Mucosa of rectum (tissue), 2 donors: Measurements from ENCODE around the gene WHAMM.

Experiments
- H3K27ac ChIP-seq, 2 donors: one replicate each; pipeline ENCODE4 v1.7.0; 2013; ENCODE audit warnings: inconsistent platforms in 2 of 2, low read depth in 2 of 2, low read length in 2 of 2
- H3K27me3 ChIP-seq, 2 donors: one replicate each; pipeline ENCODE4 v1.7.0; 2013; ENCODE audit warnings: low read length in 2 of 2; ENCODE audit not compliant: control insufficient read depth in 2 of 2, insufficient read depth in 2 of 2
- H3K36me3 ChIP-seq, 2 donors: one replicate each; pipeline ENCODE4 v1.7.0; 2013; ENCODE audit warnings: low read length in 2 of 2; ENCODE audit not compliant: control insufficient read depth in 2 of 2, insufficient read depth in 2 of 2
- H3K4me1 ChIP-seq, 2 donors: one replicate each; pipeline ENCODE4 v1.7.0; 2013; ENCODE audit warnings: low read length in 2 of 2, mild to moderate bottlenecking in 1 of 2; ENCODE audit not compliant: control insufficient read depth in 2 of 2, insufficient read depth in 2 of 2
- H3K4me3 ChIP-seq, 2 donors: one replicate each; pipeline ENCODE4 v1.7.0; 2013; ENCODE audit warnings: low read length in 2 of 2
- H3K9ac ChIP-seq, 2 donors: one replicate each; pipeline ENCODE4 v1.7.0; 2013; ENCODE audit warnings: low read length in 2 of 2, low read depth in 1 of 2, mild to moderate bottlenecking in 1 of 2
- H3K9me3 ChIP-seq, 2 donors: one replicate each; pipeline ENCODE4 v1.7.0; 2013; ENCODE audit warnings: low read length in 2 of 2; ENCODE audit not compliant: control insufficient read depth in 2 of 2
- donor health status: healthy.
- donor health status: Normal muscosa, but diverticular disease.

Gene WHAMM

GRCh38 chr15:82778755-82779154, 30.7 kb upstream of the WHAMM start:
- Histone ChIP-seq H3K27ac (no peak overlapping the region), H3K36me3 (no peaks in the 10 kb centered on the region), H3K9ac (no peak overlapping the region), H3K9me3 (no peaks in the 10 kb centered on the region), H3K4me3 (no peak overlapping the region), H3K4me1 (no peaks in the 10 kb centered on the region), H3K27me3 (no peaks in the 10 kb centered on the region)

DNA sequence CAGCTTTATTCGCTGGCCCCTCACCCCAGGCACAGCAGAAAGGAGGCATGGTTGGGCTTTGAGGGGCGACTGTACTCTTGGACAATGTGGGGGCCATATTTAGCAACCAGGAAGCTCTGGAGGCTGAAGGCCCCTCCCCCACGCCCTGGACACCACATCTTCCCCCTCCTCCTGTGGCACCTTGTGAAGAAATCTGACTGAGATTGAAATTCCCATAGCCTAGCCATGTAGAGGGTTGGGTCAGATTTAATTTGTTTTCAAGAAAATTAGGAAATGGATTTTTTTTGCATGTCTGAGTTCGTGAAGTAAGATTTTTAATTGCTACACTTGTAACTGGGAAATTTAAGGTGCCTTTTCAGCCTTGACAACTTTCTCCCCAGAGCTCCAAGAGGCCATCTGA, 28.1 kb upstream of the WHAMM start:
- Histone ChIP-seq H3K9me3 (no peaks in the 10 kb centered on the region), H3K36me3 (no peaks in the 10 kb centered on the region), H3K27ac (no peak overlapping the region), H3K4me1 (no peaks in the 10 kb centered on the region), H3K27me3 (no peaks in the 10 kb centered on the region), H3K9ac (no peak overlapping the region), H3K4me3 (no peak overlapping the region)

DNA sequence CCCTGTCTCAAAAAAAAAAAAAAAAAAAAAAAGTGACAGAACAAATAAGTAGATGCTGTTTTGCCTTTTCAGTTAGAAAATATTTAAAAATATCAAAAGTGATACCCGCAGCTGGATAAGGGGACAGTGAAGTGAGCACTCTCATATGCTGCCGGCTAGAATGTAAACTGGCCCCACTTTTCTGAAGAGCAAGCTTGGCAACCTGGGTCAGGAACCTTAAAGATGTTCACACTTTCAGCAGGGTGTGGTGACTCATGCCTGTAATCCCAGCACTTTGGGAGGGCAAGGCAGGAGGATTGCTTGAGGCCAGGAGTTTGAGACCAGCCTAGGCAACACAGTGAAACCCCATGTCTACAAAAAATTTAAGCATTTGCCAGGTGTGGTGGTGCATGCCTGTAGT, 20.9 kb upstream of the WHAMM start:
- Histone ChIP-seq H3K36me3 (no peaks in the 10 kb centered on the region), H3K27ac (no peak overlapping the region), H3K9me3 (no peaks in the 10 kb centered on the region), H3K4me3 (no peak overlapping the region), H3K27me3 (no peaks in the 10 kb centered on the region), H3K9ac (no peak overlapping the region), H3K4me1 (peaks cover 0 to 3% of the 10 kb centered on the region in 2 donors)

DNA sequence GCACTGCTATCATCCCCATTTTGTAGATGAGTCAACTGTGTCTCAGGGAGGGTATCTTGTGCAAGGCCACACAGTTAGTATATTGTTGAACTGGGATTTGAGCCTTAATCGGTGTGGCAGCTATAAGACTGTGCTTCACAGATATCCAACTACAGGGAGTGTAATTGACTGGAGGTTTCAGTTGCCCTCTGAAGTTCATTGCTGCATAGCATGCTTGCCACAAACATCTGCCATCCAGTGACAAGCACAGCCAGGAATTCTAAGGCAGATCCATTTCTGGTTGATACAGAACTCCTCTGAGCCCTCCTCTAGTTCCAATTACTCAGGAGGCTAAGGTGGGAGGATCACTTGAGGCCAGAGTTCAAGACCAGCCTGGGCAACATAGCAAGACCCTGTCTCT, 19.9 kb upstream of the WHAMM start:
- H3K9me3 ChIP-seq: no peaks in the 10 kb centered on the region
- no peak overlapping the region for H3K9ac ChIP-seq
- H3K4me3 ChIP-seq: no peak overlapping the region
- no peaks in the 10 kb centered on the region for H3K36me3 ChIP-seq
- no peak overlapping the region for H3K27ac ChIP-seq
- H3K27me3 ChIP-seq: no peaks in the 10 kb centered on the region
- peaks cover 0 to 3% of the 10 kb centered on the region in 2 donors for H3K4me1 ChIP-seq

- Histone ChIP-seq H3K9me3 (no peaks in the 10 kb centered on the region), H3K27ac (no peak overlapping the region), H3K36me3 (no peaks in the 10 kb centered on the region), H3K4me1 (peaks cover 0 to 3% of the 10 kb centered on the region in 2 donors), H3K27me3 (no peaks in the 10 kb centered on the region), H3K4me3 (no peak overlapping the region), H3K9ac (no peak overlapping the region)
Observed at GRCh38 chr15:82790321-82790720, 19.1 kb upstream of the WHAMM start.

- Histone ChIP-seq H3K9ac (no peak overlapping the region), H3K27me3 (no peaks in the 10 kb centered on the region), H3K4me1 (peaks cover 0 to 3% of the 10 kb centered on the region in 2 donors), H3K4me3 (no peak overlapping the region), H3K9me3 (no peaks in the 10 kb centered on the region), H3K27ac (no peak overlapping the region), H3K36me3 (no peaks in the 10 kb centered on the region)
Observed at GRCh38 chr15:82792068-82792467, 17.4 kb upstream of the WHAMM start.

DNA sequence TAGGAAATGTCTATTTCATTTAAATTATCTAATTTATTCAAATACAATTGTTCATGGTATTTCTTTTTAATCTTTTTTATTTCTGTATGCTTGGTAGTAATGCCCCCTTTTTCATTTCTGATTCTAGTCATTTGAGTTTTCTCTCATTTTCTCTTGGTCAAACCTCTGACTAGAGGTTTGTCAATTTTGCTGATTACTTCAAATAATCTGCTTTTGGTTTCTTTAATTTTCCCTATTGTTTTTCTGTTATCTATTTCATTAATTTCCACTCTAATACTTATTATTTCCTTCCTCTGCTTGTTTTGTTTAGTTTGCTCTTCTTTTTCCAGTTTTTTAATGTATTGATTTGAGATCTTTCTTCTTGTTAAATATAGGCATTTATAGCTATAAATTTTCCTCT, 15.7 kb upstream of the WHAMM start:
- Histone ChIP-seq H3K27ac (no peak overlapping the region), H3K36me3 (no peaks in the 10 kb centered on the region), H3K9ac (no peak overlapping the region), H3K4me3 (no peak overlapping the region), H3K27me3 (no peaks in the 10 kb centered on the region), H3K4me1 (peaks cover 0 to 3% of the 10 kb centered on the region in 2 donors), H3K9me3 (no peaks in the 10 kb centered on the region)

- Histone ChIP-seq H3K36me3 (no peaks in the 10 kb centered on the region), H3K4me3 (no peak overlapping the region), H3K4me1 (no peaks in the 10 kb centered on the region), H3K27me3 (peaks cover 0 to 4% of the 10 kb centered on the region in 2 donors), H3K9ac (no peak overlapping the region), H3K9me3 (no peaks in the 10 kb centered on the region), H3K27ac (no peak overlapping the region)
Observed at GRCh38 chr15:82798104-82798503, 11.3 kb upstream of the WHAMM start.

DNA sequence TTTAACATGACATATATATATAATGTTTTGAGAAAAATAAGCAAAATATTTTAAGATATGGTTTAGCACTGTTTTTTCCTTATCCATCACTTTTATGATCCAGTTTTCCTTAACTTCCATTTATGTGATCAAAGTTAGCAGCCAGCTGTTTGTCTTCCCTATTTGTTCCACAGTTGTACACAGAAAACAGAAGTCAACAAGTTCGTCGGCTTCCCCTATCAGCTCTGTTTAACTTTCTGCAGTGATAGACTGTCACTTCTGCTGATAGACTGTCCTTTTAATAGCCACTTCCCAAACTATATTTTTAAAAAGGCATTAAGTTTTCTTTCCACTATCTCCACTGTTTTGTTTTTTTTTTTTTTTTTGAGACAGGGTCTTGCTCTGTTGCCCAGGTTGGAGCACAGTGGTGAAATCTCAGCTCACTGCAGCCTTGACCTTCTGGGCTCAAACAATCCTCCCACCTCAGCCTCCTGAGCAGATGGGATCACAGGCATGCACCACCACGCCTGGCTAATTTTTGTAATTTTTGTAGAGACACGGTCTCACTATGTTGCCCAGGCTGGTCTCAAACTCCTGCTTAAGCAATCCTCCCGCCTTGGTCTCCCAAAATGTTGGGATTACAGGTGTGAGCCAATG, 10.8 kb upstream of the WHAMM start:
- Histone ChIP-seq H3K27me3 (peaks cover 0 to 4% of the 10 kb centered on the region in 2 donors), H3K9me3 (no peaks in the 10 kb centered on the region), H3K9ac (no peak overlapping the region), H3K4me3 (no peak overlapping the region), H3K27ac (no peak overlapping the region), H3K4me1 (no peaks in the 10 kb centered on the region), H3K36me3 (no peaks in the 10 kb centered on the region)

DNA sequence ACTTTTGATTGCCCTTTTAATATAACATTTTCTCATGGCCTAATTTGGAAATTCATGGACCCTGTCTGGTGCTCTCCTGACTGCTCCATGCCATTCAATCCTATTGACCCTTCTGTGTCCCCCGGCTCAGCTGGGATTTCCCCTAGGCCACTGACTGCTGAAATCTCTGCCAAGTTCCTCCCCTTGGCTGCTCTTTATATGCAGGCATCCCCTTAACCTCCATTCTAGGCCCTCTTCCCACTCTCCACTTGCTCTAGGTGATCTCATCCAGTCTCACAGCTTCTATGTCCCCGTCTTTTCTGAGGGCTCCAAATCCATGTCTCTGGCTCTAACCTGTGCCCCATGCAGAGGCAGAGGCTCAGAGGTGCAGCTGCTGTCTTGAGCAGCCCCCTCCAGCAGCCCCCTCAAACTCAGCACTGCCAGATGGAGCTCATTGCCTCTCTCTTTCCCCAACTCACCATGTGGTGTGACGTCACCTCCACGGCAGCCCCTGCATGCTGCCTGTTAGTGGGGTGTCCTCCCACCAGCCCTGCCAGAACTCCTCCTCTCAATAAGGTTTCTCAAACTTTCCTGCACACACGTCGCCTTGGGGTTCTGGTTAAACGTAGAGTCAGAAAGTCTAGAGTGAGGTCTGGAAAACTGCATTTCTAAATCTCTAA, 10.1 kb upstream of the WHAMM start:
- Histone ChIP-seq H3K36me3 (no peaks in the 10 kb centered on the region), H3K27me3 (peaks cover 0 to 4% of the 10 kb centered on the region in 2 donors), H3K4me1 (no peaks in the 10 kb centered on the region), H3K4me3 (no peak overlapping the region), H3K27ac (no peak overlapping the region), H3K9ac (no peak overlapping the region), H3K9me3 (no peaks in the 10 kb centered on the region)
